Stimulated activated CD8-positive, alpha-beta memory T cell treated with anti-CD3 and anti-CD28 coated beads, Interleukin-2, amount 100 ng/mL, for 1 hour (primary cell): ENCODE data around the gene GPR132.
"Not testable (repeated sequence)": the region's sequence is repeated elsewhere in the genome, so short reads cannot be mapped to it uniquely, and the experiment has no call there.

ENCODE experiments used
- DNase-seq, 2 donors: peaks; one replicate each; pipeline ENCODE4 v3.0.0-alpha.2; 2020; ENCODE audit warnings: low read depth in 2 of 2

The GPR132 gene

GRCh38 chr14:105075379-105076295 lies 10.4 kb upstream of the GPR132 start:
- no peak for DNase-seq

DNA sequence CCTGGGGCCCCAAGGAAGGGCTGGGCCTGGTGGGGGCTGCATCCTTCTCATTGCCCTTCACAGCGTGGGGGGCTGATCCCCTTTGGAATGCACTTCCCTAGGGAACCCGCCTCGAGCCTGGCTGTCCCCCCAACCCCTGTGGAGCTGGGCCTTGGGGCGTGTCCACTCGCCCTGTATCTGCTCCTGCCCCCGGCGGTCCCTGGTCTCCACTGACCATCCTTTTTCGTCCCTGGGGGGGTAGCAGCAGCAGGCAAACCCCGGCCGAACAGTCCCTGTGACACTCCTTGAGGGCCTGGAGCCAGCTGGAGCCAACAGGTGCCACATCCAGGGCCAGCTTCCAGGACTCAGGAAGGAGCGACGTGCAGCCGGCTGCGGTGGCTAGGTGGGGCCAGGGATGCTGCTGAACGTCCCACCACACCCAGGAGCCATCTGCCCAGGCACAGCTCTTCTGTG lies 9.4 kb upstream of the GPR132 start:
- DNase-seq, result no peak

- DNase-seq, result no peak
Measured at GRCh38 chr14:105073720-105074600, 8.7 kb upstream of the GPR132 start.

DNA sequence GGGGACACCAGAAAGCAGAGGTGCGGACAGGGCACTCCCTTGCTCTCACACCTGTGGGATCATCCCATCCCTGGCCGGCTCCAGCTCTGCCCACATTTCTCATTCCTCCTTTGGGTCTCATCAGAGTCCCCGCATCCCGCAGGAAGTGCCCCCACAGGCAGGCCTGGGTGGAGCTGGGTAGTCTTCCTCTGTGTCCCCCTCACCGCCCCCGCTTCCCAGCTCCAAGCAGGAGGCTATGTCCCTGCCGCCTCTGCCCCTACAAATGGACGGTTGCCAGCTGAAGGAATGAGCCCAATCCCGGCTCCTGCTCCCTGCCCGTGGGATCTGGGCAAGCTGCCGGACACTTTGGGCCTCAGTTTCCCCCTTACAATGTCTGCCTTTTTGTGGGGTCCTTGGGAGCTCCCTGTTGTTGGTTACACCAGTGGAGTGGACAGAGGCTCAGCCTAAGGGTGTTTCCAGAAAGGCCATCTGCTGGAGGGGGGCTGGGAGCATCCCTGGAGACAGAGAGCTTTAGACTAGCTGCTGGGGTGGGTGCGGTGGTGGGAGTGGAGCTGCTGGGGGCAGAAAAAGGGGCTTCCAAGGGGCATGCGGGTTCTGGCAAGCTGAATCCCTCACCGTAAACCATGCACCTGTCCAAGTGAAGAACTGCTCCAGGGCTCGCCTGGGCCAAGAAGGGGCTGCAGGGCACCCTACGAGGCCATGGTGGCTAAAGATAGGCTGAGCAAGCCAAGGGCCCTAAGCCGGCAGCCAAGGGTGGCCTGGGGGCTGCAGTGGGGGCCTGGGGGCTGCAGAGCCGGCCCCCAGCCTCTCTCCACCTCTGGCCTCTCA lies 7.9 kb upstream of the GPR132 start:
- no peak for DNase-seq

GRCh38 chr14:105072381-105072861 lies 7.2 kb upstream of the GPR132 start:
- DNase-seq, result no peak

DNA sequence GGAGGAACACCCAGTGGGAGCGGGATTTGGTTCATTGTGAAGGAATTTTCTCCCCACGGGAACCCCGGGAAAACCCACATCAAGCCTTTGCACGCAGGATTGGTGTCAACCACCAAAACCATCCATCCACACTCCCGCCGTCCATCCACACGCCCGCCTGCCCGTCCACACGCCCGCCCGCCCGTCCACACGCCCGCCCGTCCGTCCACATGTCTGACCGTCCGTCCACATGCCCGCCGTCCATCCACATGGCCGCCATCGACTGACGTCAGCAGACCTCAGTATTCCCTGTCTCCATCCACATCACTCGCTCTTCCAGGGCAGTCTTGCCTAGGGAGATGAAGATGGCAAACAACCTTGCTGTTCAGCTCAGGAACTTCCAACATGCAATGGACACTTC lies 6.7 kb upstream of the GPR132 start:
- DNase-seq, result no peak

DNA sequence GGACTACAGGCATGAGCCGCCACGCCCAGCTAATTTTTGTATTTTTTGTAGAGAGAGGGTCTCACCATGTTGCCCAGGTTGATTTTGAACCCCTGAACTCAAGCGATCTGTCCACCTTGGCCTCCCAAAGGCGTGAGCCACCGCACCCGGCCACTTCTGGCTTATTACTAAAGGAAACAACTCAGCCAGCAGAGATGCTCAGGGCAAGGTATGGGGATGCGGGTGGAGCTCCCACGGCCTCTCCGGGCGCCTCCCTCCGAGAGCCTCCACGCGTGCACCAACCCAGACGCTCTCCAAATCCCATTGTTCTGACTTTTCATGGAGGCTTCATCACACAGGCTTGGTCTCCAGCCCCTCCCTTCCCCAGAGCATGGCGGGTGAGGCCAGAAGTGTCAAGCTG lies 6.1 kb upstream of the GPR132 start:
- DNase-seq, result no peak

DNA sequence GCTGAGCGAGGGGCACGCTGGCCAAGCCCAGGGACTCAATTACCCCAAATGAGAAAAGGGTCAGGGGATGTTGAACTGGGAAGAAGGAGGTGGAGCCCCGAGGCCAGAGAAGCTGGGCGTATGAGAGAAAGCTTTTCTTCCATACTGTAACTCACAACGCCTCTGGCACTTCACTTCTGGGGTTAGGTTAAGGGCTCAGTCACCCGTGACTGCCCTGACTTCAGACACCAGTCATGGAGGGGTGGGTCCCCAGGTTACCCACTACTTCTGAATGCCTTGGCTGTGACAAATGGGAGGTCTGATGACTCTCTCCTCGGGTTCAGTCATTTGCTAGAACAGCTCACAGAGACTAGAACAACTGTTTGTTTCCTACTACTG lies 5.5 kb upstream of the GPR132 start:
- no peak for DNase-seq

DNA sequence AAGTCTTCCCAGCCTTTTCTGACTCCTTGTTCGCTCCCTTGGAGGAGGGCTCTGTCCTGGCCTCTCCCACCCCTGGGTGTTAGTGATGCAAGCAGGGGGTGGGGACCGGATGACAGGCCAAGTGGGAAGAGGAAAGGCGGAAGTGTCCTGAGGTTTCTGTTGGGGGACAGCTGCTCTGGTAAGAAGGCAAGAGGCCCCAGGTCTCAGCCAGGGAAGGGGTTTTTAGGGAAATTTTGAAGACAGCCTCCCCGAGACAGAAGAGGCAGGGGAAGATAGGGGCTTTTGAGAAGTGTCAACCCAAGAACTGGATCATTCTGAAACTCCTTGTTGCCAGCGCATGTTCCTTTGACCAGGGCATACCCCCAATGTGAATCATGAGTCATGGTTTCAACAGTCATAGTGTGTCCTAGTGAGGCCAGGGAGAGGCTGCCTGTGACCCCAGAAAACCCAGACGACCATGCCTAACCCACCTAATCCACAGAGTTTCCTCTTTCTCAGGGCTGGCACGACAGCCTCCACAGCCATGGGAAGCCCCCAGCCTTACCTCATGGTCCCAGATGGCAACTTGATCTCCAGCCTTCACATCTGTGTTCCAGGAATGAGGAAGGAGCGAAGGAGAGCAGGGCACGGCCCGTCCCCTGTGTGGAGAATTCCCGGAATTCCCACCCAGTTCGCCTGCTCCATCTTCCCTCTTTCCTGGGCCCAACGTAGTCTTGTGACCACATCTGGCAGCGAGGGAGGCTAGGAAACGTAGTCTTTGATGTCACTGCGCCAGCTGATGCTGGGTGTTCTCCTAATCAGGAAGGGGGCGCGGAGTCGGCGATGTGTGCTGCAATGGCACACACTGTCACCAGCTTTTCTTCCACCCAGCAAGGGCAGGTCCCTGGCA lies 4.9 kb upstream of the GPR132 start:
- no peak for DNase-seq

DNA sequence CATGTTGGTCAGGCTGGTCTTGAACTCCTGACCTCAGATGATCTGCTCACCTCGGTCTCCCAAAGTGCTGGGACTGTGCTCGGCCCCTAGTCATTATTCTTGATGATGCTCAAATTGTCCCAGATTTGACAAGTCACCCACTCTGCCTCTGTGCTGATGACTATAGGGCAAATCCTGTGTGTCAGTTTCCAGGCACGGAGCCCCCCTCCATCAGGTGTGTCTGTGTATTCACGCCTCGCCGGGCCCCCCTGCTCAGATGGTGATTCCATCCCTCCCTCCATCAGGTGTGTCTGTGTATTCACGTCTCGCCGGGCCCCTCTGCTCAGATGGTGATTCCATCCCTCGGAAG lies 4.3 kb upstream of the GPR132 start:
- DNase-seq, result no peak

- no peak for DNase-seq
Measured at GRCh38 chr14:105068818-105069217, 3.6 kb upstream of the GPR132 start.

DNA sequence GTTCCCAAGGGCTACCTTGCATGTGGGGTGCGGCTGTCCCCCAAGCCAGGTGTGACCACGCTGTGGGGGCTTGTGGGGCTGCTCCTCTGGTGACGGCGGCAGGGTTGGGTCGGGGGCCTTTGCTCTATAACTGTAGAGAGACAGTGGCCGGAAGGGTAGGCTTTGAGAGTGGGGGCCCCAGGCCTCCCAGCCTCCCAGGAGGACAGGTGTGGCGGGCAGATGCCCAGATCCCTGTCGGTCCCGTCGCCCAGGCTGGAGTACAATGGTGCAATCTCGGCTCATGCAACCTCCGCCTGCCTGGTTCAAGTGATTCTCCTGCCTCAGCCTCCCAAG lies 2.7 kb upstream of the GPR132 start:
- DNase-seq, result no peak

GRCh38 chr14:105067140-105067968 lies 2.1 kb upstream of the GPR132 start:
- DNase-seq, result no peak

GRCh38 chr14:105066240-105067071 lies 1.2 kb upstream of the GPR132 start:
- DNase-seq, result no peak

GRCh38 chr14:105064721-105065143 lies 498 bp downstream of the GPR132 start:
- DNase-seq, result no peak

- DNase-seq, result no peak
Measured at GRCh38 chr14:105064001-105064400, 1.2 kb downstream of the GPR132 start.

GRCh38 chr14:105063506-105063905 lies 1.7 kb downstream of the GPR132 start:
- DNase-seq, result not testable (repeated sequence)

DNA sequence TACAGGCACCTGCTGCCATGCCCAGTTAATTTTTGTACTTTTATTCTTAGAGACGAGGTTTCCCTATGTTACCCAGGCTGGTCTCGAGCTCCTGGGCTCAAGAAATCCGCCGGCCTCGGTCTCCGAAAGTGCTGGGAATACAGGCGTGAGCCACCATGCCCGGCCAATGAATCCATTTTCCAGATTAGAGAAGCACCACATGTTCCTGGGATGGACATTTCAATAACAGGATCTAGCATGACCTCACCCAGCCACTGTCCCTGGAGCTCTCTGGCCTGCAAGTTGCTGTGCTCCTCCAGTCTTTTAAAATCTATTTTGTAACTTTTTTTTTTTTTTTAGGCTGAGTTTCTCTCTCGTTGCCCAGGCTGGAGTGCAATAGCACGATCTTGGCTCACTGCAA lies 2.2 kb downstream of the GPR132 start:
- no peak for DNase-seq

DNA sequence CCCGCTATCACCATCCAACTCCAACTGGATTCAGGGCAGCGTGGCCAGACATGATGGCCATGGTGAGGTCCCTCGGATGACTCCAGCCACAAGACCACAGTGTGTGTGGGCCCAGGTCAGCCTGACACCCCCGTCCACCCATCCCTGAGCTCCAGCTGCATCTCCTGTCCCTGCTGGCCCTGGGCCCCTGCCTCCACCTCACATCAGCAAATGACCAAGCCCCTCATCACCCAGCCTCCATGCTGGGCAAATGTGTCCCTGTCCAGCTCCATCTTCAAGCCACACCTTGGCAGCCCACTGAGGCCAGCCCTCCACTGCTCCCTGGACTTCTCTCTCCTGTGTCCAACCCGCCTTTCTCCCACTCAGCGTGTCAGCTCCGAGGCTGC lies 3.2 kb downstream of the GPR132 start:
- DNase-seq, result no peak
